Common myeloid progenitor, CD34-positive (primary cell): ENCODE results near the gene FKBP9.
"Not testable (repeated sequence)": the region's sequence is repeated elsewhere in the genome, so short reads cannot be mapped to it uniquely, and the experiment has no call there.

ENCODE experiments used
- CTCF ChIA-PET: fragments of 350-600 bp; sonication (Branson Sonifier 250); formaldehyde crosslinking; loops from one replicate; lab custom pipeline; 2021; ENCODE audit warnings: antibody characterized with exemption; lab: Charles Lee
- POLR2A ChIA-PET: fragments of 350-600 bp; sonication (Branson Sonifier 250); formaldehyde crosslinking; loops from one replicate; lab custom pipeline; 2021; ENCODE audit warnings: antibody characterized with exemption; lab: Charles Lee
- DNase-seq, 3 donors: peaks; one replicate each; pipeline versions ENCODE4 v3.0.0 to v3.0.0-alpha.2; 2013
- H3K27ac ChIP-seq, 2 experiments: 1 replicate in 1 of 2; 2 replicates in 1 of 2; pipeline ENCODE4 v1.7.0; 2013; ENCODE audit warnings: inconsistent platforms in 2 of 2, low read length in 2 of 2, mild to moderate bottlenecking in 2 of 2, low read depth in 1 of 2, moderate library complexity in 1 of 2; ENCODE audit not compliant: severe bottlenecking in 2 of 2, insufficient read depth in 1 of 2, poor library complexity in 1 of 2
- H3K27me3 ChIP-seq, 5 experiments: replicated peaks in 2 of 5; 1 replicate in 3 of 5; 2 replicates in 2 of 5; pipeline versions ENCODE4 v1.6.1 to v1.7.0; 2013; ENCODE audit warnings: low read length in 4 of 5, mild to moderate bottlenecking in 2 of 5, moderate library complexity in 2 of 5, inconsistent platforms in 1 of 5; ENCODE audit not compliant: insufficient read depth in 5 of 5, control insufficient read depth in 4 of 5
- H3K36me3 ChIP-seq, 4 experiments: 1 replicate in 2 of 4; 2 replicates in 2 of 4; pipeline versions ENCODE4 v1.6.1 to v1.7.0; 2013; ENCODE audit warnings: low read length in 3 of 4, control low read depth in 1 of 4, mild to moderate bottlenecking in 1 of 4; ENCODE audit not compliant: control insufficient read depth in 4 of 4, insufficient read depth in 4 of 4
- H3K4me1 ChIP-seq, 4 experiments: 1 replicate in 3 of 4; 2 replicates in 1 of 4; pipeline versions ENCODE4 v1.6.1 to v1.7.1; 2013; ENCODE audit warnings: low read length in 3 of 4, mild to moderate bottlenecking in 3 of 4, control low read depth in 1 of 4, inconsistent platforms in 1 of 4, moderate library complexity in 1 of 4; ENCODE audit not compliant: control insufficient read depth in 4 of 4, insufficient read depth in 4 of 4; ENCODE audit errors: control extremely low read depth in 1 of 4
- H3K4me3 ChIP-seq, 7 experiments: 1 replicate in 4 of 7; 2 replicates in 3 of 7; pipeline versions ENCODE4 v1.5.1 to v1.7.0; 2013; ENCODE audit warnings: mild to moderate bottlenecking in 7 of 7, low read length in 6 of 7, moderate library complexity in 6 of 7, inconsistent platforms in 2 of 7, low read depth in 2 of 7, control low read depth in 1 of 7; ENCODE audit not compliant: insufficient read depth in 4 of 7, control insufficient read depth in 1 of 7; ENCODE audit errors: extremely low read depth in 1 of 7
- H3K9me3 ChIP-seq, 5 experiments: 1 replicate in 4 of 5; 2 replicates in 1 of 5; pipeline versions ENCODE4 v1.6.1 to v1.7.1; 2013; ENCODE audit warnings: low read length in 4 of 5, mild to moderate bottlenecking in 2 of 5, inconsistent platforms in 1 of 5, low read depth in 1 of 5, moderate library complexity in 1 of 5; ENCODE audit not compliant: control insufficient read depth in 4 of 5, insufficient read depth in 2 of 5; ENCODE audit errors: control extremely low read depth in 1 of 5
- WGBS: methylation state at CpG from one replicate; pipeline ENCODE4 v1.1.5; 2013; ENCODE audit not compliant: insufficient coverage; 5-methylcytosine and 5-hydroxymethylcytosine counted together

Gene FKBP9

GRCh38 chr7:32991975-32992700, 34.9 kb downstream of the FKBP9 start:
- H3K9me3 ChIP-seq, H3K4me3 ChIP-seq, H3K27me3 ChIP-seq, POLR2A ChIA-PET, H3K27ac ChIP-seq, H3K36me3 ChIP-seq: not testable (repeated sequence)
- WGBS, result no CpG with 5 or more reads among the region's 9 CpGs
- peak; percentile 43 to 73 (median 72) for DNase-seq
- CTCF ChIA-PET, result interaction anchor here (1.0 kb wide), 1 partner anchor 16 kb away, joined by 3 read pairs; no protein-coding TSS in a partner anchor
- peaks cover 0 to 43% (median 20%) of the 10 kb centered on the region in 4 experiments for H3K4me1 ChIP-seq

GRCh38 chr7:32992750-32993149, 35.5 kb downstream of the FKBP9 start:
- WGBS, result no CpG with 5 or more reads among the region's 6 CpGs
- peaks cover 0 to 40% (median 19%) of the 10 kb centered on the region in 4 experiments for H3K4me1 ChIP-seq
- H3K4me3 ChIP-seq, H3K36me3 ChIP-seq, H3K27me3 ChIP-seq, DNase-seq, H3K27ac ChIP-seq, H3K9me3 ChIP-seq, POLR2A ChIA-PET: not testable (repeated sequence)
- CTCF ChIA-PET, result interaction anchor here (1.0 kb wide), 1 partner anchor 16 kb away, joined by 3 read pairs; no protein-coding TSS in a partner anchor

- 100% methylated on average over 1 of the region's 4 CpGs for WGBS
- Histone ChIP-seq H3K4me3 (peak overlapping the region in 1 of 7 experiments; percentile 48), H3K4me1 (peaks cover 0 to 19% (median 12%) of the 10 kb centered on the region in 4 experiments)
- H3K9me3 ChIP-seq, CTCF ChIA-PET, H3K36me3 ChIP-seq, DNase-seq, H3K27ac ChIP-seq, H3K27me3 ChIP-seq, POLR2A ChIA-PET: not testable (repeated sequence)
These were observed 40.7 kb downstream of the FKBP9 start for GRCh38 chr7:32997956-32998355.

GRCh38 chr7:32998361-32999171, 41.3 kb downstream of the FKBP9 start:
- peaks cover 0 to 19% (median 12%) of the 10 kb centered on the region in 4 experiments for H3K4me1 ChIP-seq
- DNase-seq, result peak in 2 of 3 donors; percentile 24 to 38
- POLR2A ChIA-PET, H3K27me3 ChIP-seq, H3K27ac ChIP-seq, CTCF ChIA-PET, H3K9me3 ChIP-seq, H3K36me3 ChIP-seq: not testable (repeated sequence)
- peak overlapping the region in 4 of 7 experiments; percentile 2 to 61 (median 40) for H3K4me3 ChIP-seq
- 10% methylated on average over 10 of the region's 14 CpGs for WGBS

GRCh38 chr7:32999380-32999779, 42.1 kb downstream of the FKBP9 start:
- H3K4me3 ChIP-seq, H3K27me3 ChIP-seq, DNase-seq, POLR2A ChIA-PET, H3K9me3 ChIP-seq, CTCF ChIA-PET, H3K36me3 ChIP-seq, H3K27ac ChIP-seq: not testable (repeated sequence)
- 63% methylated on average over 3 of the region's 4 CpGs for WGBS
- peaks cover 0 to 19% (median 12%) of the 10 kb centered on the region in 4 experiments for H3K4me1 ChIP-seq

- H3K27ac ChIP-seq, DNase-seq, H3K27me3 ChIP-seq, H3K4me3 ChIP-seq, POLR2A ChIA-PET, CTCF ChIA-PET, H3K9me3 ChIP-seq, H3K36me3 ChIP-seq: not testable (repeated sequence)
- H3K4me1 ChIP-seq, result peaks cover 0 to 15% (median 12%) of the 10 kb centered on the region in 4 experiments
These were observed 45.9 kb downstream of the FKBP9 start for GRCh38 chr7:33003111-33003510.

GRCh38 chr7:33004104-33004616, 46.9 kb downstream of the FKBP9 start:
- H3K36me3 ChIP-seq, H3K4me1 ChIP-seq, H3K27ac ChIP-seq, CTCF ChIA-PET, H3K9me3 ChIP-seq, DNase-seq, H3K27me3 ChIP-seq, H3K4me3 ChIP-seq, POLR2A ChIA-PET: not testable (repeated sequence)
- whole genome bisulfite sequencing, result 98% methylated on average over 9 of the region's 10 CpGs
